PC-9 (cell line): ENCODE data around the gene PHF8. TPM values are rescaled to one million over a fixed set of nuclear protein-coding genes. Genes with fewer than 3 reads are reported as not detected.

ENCODE experiments used
- BruUV-seq: library from RNA; stranded (reverse); fragments of 400-500 nt; replicated peaks from 2 replicates; lab custom pipeline; 2021; lab: Mats Ljungman, UMichigan
- CTCF ChIA-PET: fragments of 300-600 bp; sonication (Branson Sonifier 250); formaldehyde crosslinking; loops from one replicate; lab custom pipeline; 2022; ENCODE audit warnings: antibody characterized with exemption; lab: Charles Lee
- POLR2A ChIA-PET: fragments of 300-600 bp; sonication (Branson Sonifier 250); formaldehyde crosslinking; loops from one replicate; lab custom pipeline; 2022; ENCODE audit warnings: antibody characterized with exemption; ENCODE audit not compliant: unreplicated experiment; lab: Charles Lee
- DNase-seq, 2 experiments: peaks; one replicate each; pipeline versions ENCODE4 v3.0.0 to v3.0.0-alpha.2; 2015 to 2022; ENCODE audit warnings: mixed read lengths in 1 of 2
- H2AFZ ChIP-seq: fragments of 200-600 bp; sonication (generic); 2 replicates; pipeline ENCODE4 v1.8.1; 2017; ENCODE audit warnings: antibody characterized with exemption
- H3F3A ChIP-seq: fragments of 200-600 bp; sonication (generic); 2 replicates; pipeline ENCODE4 v1.8.1; 2017; ENCODE audit warnings: antibody characterized with exemption, mild to moderate bottlenecking, low read depth; ENCODE audit not compliant: insufficient read depth
- H3K27ac ChIP-seq: fragments of 200-600 bp; sonication (generic); 2 replicates; pipeline ENCODE4 v1.6.1; 2016; ENCODE audit warnings: mixed run types
- H3K27me3 ChIP-seq: fragments of 200-600 bp; sonication (generic); 2 replicates; pipeline ENCODE4 v1.6.1; 2016; ENCODE audit warnings: low read depth, mixed run types; ENCODE audit not compliant: insufficient read depth
- H3K36me3 ChIP-seq: fragments of 200-600 bp; sonication (generic); 2 replicates; pipeline ENCODE4 v1.6.1; 2016; ENCODE audit warnings: low read depth, mixed run types
- H3K4me1 ChIP-seq: fragments of 200-600 bp; sonication (generic); replicated peaks from 2 replicates; pipeline ENCODE4 v1.6.1; 2016; ENCODE audit warnings: mixed run types; ENCODE audit not compliant: insufficient read depth
- H3K4me2 ChIP-seq: fragments of 200-600 bp; sonication (generic); 2 replicates; pipeline ENCODE4 v1.6.1; 2017; ENCODE audit warnings: mixed run types
- H3K4me3 ChIP-seq: fragments of 200-600 bp; sonication (generic); 2 replicates; pipeline ENCODE4 v1.6.1; 2016; ENCODE audit warnings: mixed run types
- H3K79me2 ChIP-seq: fragments of 200-600 bp; sonication (generic); 2 replicates; pipeline ENCODE4 v1.6.1; 2017; ENCODE audit warnings: low read depth, mixed run types
- H3K9me2 ChIP-seq: fragments of 200-600 bp; sonication (generic); 2 replicates; pipeline ENCODE4 v1.8.1; 2017; ENCODE audit warnings: mild to moderate bottlenecking; ENCODE audit not compliant: insufficient read depth
- H3K9me3 ChIP-seq: fragments of 200-600 bp; sonication (generic); 2 replicates; pipeline ENCODE4 v1.8.1; 2016; ENCODE audit warnings: low read depth; ENCODE audit not compliant: insufficient read depth
- H4K20me1 ChIP-seq: fragments of 200-600 bp; sonication (generic); 2 replicates; pipeline ENCODE4 v1.8.1; 2017; ENCODE audit not compliant: insufficient read depth
- EZH2 ChIP-seq: fragments of 200-600 bp; sonication (generic); IDR thresholded peaks from 2 replicates; pipeline ENCODE4 v1.8.0; 2017; ENCODE audit warnings: antibody characterized with exemption, low read depth
- intact Hi-C: fragments of 100-400 bp; cut with micrococcal nuclease; formaldehyde crosslinking; loops from one replicate; pipeline ENCODE4 v1.10.0; 2022; ENCODE audit not compliant: unreplicated experiment
- total RNA-seq: library from RNA; stranded (reverse); gene quantifications from 2 replicates; pipeline ENCODE4 v1.2.3, GENCODE V29; 2021
- TF ChIP-seq, protein P1 (sequence below): fragments of 200-600 bp; sonication (generic); conservative IDR thresholded peaks from 2 replicates; pipeline ENCODE4 v1.6.1; 2017; ENCODE audit warnings: mixed run types, antibody characterized with exemption, mild to moderate bottlenecking, moderate library complexity

The PHF8 gene
- total RNA-seq, 1 experiment from 2014 or later, result 40.0 TPM

DNA sequence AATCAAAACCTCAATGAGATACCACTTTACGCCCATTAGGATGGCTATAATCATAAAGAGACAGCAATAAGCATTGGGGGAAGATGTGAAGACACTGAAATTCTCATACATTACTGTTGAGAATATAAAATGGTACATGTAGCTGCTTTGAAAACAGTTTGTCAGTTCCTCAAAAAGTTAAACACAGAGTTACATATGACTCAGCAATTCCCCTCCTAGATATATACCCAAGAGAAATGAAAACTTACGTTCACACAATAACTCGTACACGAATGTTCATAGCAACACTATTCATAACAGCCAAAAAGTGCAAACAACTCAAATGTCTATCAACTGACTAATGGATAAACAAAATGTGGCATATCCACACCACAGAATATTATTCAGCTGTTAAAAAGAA, 36.6 kb downstream of the PHF8 start:
- H3K27ac ChIP-seq, result no peak overlapping the region
- POLR2A ChIA-PET, result interaction anchor here (0.6 kb wide), 1 partner anchor 77 kb away, joined by 5 read pairs; no protein-coding TSS in a partner anchor
- no peaks in the 10 kb centered on the region for H3F3A ChIP-seq
- intact Hi-C loops, result no loop called here
- H3K4me3 ChIP-seq, result no peak overlapping the region
- H3K27me3 ChIP-seq, result no peaks in the 10 kb centered on the region
- H4K20me1 ChIP-seq, result no peaks in the 10 kb centered on the region
- H3K9me3 ChIP-seq, result no peaks in the 10 kb centered on the region
- no peaks in the 10 kb centered on the region for H3K4me1 ChIP-seq
- H3K79me2 ChIP-seq, result no peaks in the 10 kb centered on the region
- H3K36me3 ChIP-seq, result no peaks in the 10 kb centered on the region
- no peaks in the 10 kb centered on the region for H3K9me2 ChIP-seq
- TF ChIP-seq EZH2, result no peak
- TF ChIP-seq, protein P1, sequence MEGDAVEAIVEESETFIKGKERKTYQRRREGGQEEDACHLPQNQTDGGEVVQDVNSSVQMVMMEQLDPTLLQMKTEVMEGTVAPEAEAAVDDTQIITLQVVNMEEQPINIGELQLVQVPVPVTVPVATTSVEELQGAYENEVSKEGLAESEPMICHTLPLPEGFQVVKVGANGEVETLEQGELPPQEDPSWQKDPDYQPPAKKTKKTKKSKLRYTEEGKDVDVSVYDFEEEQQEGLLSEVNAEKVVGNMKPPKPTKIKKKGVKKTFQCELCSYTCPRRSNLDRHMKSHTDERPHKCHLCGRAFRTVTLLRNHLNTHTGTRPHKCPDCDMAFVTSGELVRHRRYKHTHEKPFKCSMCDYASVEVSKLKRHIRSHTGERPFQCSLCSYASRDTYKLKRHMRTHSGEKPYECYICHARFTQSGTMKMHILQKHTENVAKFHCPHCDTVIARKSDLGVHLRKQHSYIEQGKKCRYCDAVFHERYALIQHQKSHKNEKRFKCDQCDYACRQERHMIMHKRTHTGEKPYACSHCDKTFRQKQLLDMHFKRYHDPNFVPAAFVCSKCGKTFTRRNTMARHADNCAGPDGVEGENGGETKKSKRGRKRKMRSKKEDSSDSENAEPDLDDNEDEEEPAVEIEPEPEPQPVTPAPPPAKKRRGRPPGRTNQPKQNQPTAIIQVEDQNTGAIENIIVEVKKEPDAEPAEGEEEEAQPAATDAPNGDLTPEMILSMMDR, result no peak
- no TSS peak for BruUV-seq
- H2AFZ ChIP-seq, result no peak overlapping the region
- no peak overlapping the region for H3K4me2 ChIP-seq
- CTCF ChIA-PET, result no interaction called here
- no peak for DNase-seq

GRCh38 chrX:53997724-53998123, 46.5 kb downstream of the PHF8 start:
- H2AFZ ChIP-seq, result no peak overlapping the region
- H3K4me3 ChIP-seq, result no peak overlapping the region
- H3K9me2 ChIP-seq, result no peaks in the 10 kb centered on the region
- no peak for DNase-seq
- BruUV-seq, result no TSS peak
- intact Hi-C loops, result no loop called here
- H3K4me2 ChIP-seq, result no peak overlapping the region
- no peaks in the 10 kb centered on the region for H3K27me3 ChIP-seq
- no peaks in the 10 kb centered on the region for H3K9me3 ChIP-seq
- no peaks in the 10 kb centered on the region for H3K4me1 ChIP-seq
- ChIA-PET POLR2A (no interaction called here), CTCF (no interaction called here)
- H4K20me1 ChIP-seq, result no peaks in the 10 kb centered on the region
- H3K79me2 ChIP-seq, result no peaks in the 10 kb centered on the region
- no peaks in the 10 kb centered on the region; the same call in none of the 2 replicates for H3K36me3 ChIP-seq
- TF ChIP-seq, protein P1, result no peak
- no peak overlapping the region for H3K27ac ChIP-seq
- H3F3A ChIP-seq, result no peaks in the 10 kb centered on the region

GRCh38 chrX:53992589-53992988, 51.7 kb downstream of the PHF8 start:
- no TSS peak for BruUV-seq
- Histone ChIP-seq H3K4me1 (no peaks in the 10 kb centered on the region), H3K9me2 (no peaks in the 10 kb centered on the region), H3K36me3 (no peaks in the 10 kb centered on the region; the same call in 1 of the 2 replicates), H3K79me2 (no peaks in the 10 kb centered on the region), H3F3A (no peaks in the 10 kb centered on the region), H3K4me3 (no peak overlapping the region), H3K27ac (no peak overlapping the region), H4K20me1 (no peaks in the 10 kb centered on the region), H2AFZ (no peak overlapping the region), H3K27me3 (no peaks in the 10 kb centered on the region), H3K9me3 (no peaks in the 10 kb centered on the region), H3K4me2 (no peak overlapping the region)
- no peak for TF ChIP-seq EZH2
- TF ChIP-seq, protein P1, result no peak
- DNase-seq, result no peak
- CTCF ChIA-PET, result no interaction called here
- intact Hi-C loops, result no loop called here
- POLR2A ChIA-PET, result no interaction called here
